ENCODE measurements around the gene GCFC2.

GCFC2 gene

GRCh38 chr2:75666911-75667310 is 43.8 kb downstream of the GCFC2 start:
- H3K79me1 ChIP-seq (replicated peaks; ENCODE audit: low read length, poor library complexity, severe bottlenecking) = peaks cover 5% of the 10 kb centered on the region
- no peak overlapping the region for H3K14ac ChIP-seq (ENCODE audit: low read length in 2 of 2)
- no peaks in the 10 kb centered on the region for H3K27me3 ChIP-seq (ENCODE audit: control insufficient read depth in 1 of 2, insufficient read depth in 1 of 2, low read length in 2 of 2)
- H3K4ac ChIP-seq (ENCODE audit: low read depth in 1 of 2, low read length in 2 of 2) = no peak overlapping the region
- no peaks in the 10 kb centered on the region for H3K9me3 ChIP-seq (ENCODE audit: control insufficient read depth, low read length)
- no peak overlapping the region for H2BK120ac ChIP-seq (ENCODE audit: low read depth, low read length)
- WGBS = 95% methylated on average over 6 of the region's 6 CpGs
- H3K27ac ChIP-seq (ENCODE audit: low read length, poor library complexity, severe bottlenecking) = peak overlapping the region; percentile 55
- H2AK5ac ChIP-seq (ENCODE audit: low read length, severe bottlenecking) = no peak overlapping the region
- H3K4me1 ChIP-seq (ENCODE audit: control insufficient read depth, insufficient read depth, low read depth, low read length) = peaks cover 1% of the 10 kb centered on the region
- no peak overlapping the region for H3K4me2 ChIP-seq (ENCODE audit: low read length, poor library complexity, severe bottlenecking)
- peaks cover 4 to 71% of the 10 kb centered on the region in 2 experiments for H3K36me3 ChIP-seq (ENCODE audit: control insufficient read depth in 1 of 2, insufficient read depth in 2 of 2, low read depth in 1 of 2, low read length in 2 of 2)
- H3K23ac ChIP-seq (ENCODE audit: low read length in 2 of 2) = no peak overlapping the region
- H2BK15ac ChIP-seq (ENCODE audit: low read depth, poor library complexity, severe bottlenecking) = no peak overlapping the region
- no peak overlapping the region for H4K8ac ChIP-seq (ENCODE audit: low read length)
- no peak overlapping the region for H3K9ac ChIP-seq (ENCODE audit: low read length)
- H2BK5ac ChIP-seq (ENCODE audit: low read depth, low read length, poor library complexity, severe bottlenecking) = no peak overlapping the region
- no peak overlapping the region for H3K18ac ChIP-seq (ENCODE audit: low read depth in 1 of 2, low read length in 2 of 2)
- H3K4me3 ChIP-seq (ENCODE audit: insufficient read depth in 1 of 2, low read depth in 1 of 2, low read length in 2 of 2) = no peak overlapping the region
- no peak overlapping the region for H2AFZ ChIP-seq (ENCODE audit: low read depth, low read length)
- no peak overlapping the region for H4K91ac ChIP-seq (ENCODE audit: low read length)
- no peak overlapping the region for H2BK12ac ChIP-seq (ENCODE audit: low read length in 2 of 2)
- DNase-seq = no peak

- no peak overlapping the region for H3K27ac ChIP-seq (ENCODE audit: low read length, poor library complexity, severe bottlenecking)
- H2AK5ac ChIP-seq (ENCODE audit: low read length, severe bottlenecking) = no peak overlapping the region
- H3K79me1 ChIP-seq (replicated peaks; ENCODE audit: low read length, poor library complexity, severe bottlenecking) = peaks cover 23% of the 10 kb centered on the region
- H3K36me3 ChIP-seq (ENCODE audit: control insufficient read depth in 1 of 2, insufficient read depth in 2 of 2, low read depth in 1 of 2, low read length in 2 of 2) = peaks cover 9 to 92% of the 10 kb centered on the region in 2 experiments
- no peak overlapping the region for H3K18ac ChIP-seq (ENCODE audit: low read depth in 1 of 2, low read length in 2 of 2)
- H4K91ac ChIP-seq (ENCODE audit: low read length) = no peak overlapping the region
- H2AFZ ChIP-seq (ENCODE audit: low read depth, low read length) = no peak overlapping the region
- no peaks in the 10 kb centered on the region for H3K4me1 ChIP-seq (ENCODE audit: control insufficient read depth, insufficient read depth, low read depth, low read length)
- no peak overlapping the region for H3K4me2 ChIP-seq (ENCODE audit: low read length, poor library complexity, severe bottlenecking)
- no peak overlapping the region for H3K23ac ChIP-seq (ENCODE audit: low read length in 2 of 2)
- no peak overlapping the region for H3K9ac ChIP-seq (ENCODE audit: low read length)
- H3K9me3 ChIP-seq (ENCODE audit: control insufficient read depth, low read length) = peaks cover 6% of the 10 kb centered on the region
- no peak overlapping the region for H3K14ac ChIP-seq (ENCODE audit: low read length in 2 of 2)
- DNase-seq = no peak
- no peak overlapping the region for H4K8ac ChIP-seq (ENCODE audit: low read length)
- no peak overlapping the region for H3K4me3 ChIP-seq (ENCODE audit: insufficient read depth in 1 of 2, low read depth in 1 of 2, low read length in 2 of 2)
- H2BK15ac ChIP-seq (ENCODE audit: low read depth, poor library complexity, severe bottlenecking) = no peak overlapping the region
- H3K27me3 ChIP-seq (ENCODE audit: control insufficient read depth in 1 of 2, insufficient read depth in 1 of 2, low read length in 2 of 2) = no peaks in the 10 kb centered on the region
- H2BK12ac ChIP-seq (ENCODE audit: low read length in 2 of 2) = no peak overlapping the region
- no peak overlapping the region for H2BK5ac ChIP-seq (ENCODE audit: low read depth, low read length, poor library complexity, severe bottlenecking)
- H3K4ac ChIP-seq (ENCODE audit: low read depth in 1 of 2, low read length in 2 of 2) = no peak overlapping the region
- H2BK120ac ChIP-seq (ENCODE audit: low read depth, low read length) = no peak overlapping the region
These were observed 52.9 kb downstream of the GCFC2 start for GRCh38 chr2:75657798-75658197.

- Histone ChIP-seq H3K9me3 (ENCODE audit: control insufficient read depth, low read length) (peaks cover 6% of the 10 kb centered on the region), H3K27ac (ENCODE audit: low read length, poor library complexity, severe bottlenecking) (no peak overlapping the region), H3K4ac (ENCODE audit: low read depth in 1 of 2, low read length in 2 of 2) (no peak overlapping the region), H4K8ac (ENCODE audit: low read length) (no peak overlapping the region), H2BK15ac (ENCODE audit: low read depth, poor library complexity, severe bottlenecking) (no peak overlapping the region), H3K4me1 (ENCODE audit: control insufficient read depth, insufficient read depth, low read depth, low read length) (no peaks in the 10 kb centered on the region), H3K4me2 (ENCODE audit: low read length, poor library complexity, severe bottlenecking) (no peak overlapping the region), H2BK5ac (ENCODE audit: low read depth, low read length, poor library complexity, severe bottlenecking) (no peak overlapping the region), H2BK120ac (ENCODE audit: low read depth, low read length) (no peak overlapping the region), H4K91ac (ENCODE audit: low read length) (no peak overlapping the region), H3K4me3 (ENCODE audit: insufficient read depth in 1 of 2, low read depth in 1 of 2, low read length in 2 of 2) (no peak overlapping the region), H2AFZ (ENCODE audit: low read depth, low read length) (no peak overlapping the region), H2BK12ac (ENCODE audit: low read length in 2 of 2) (no peak overlapping the region), H3K79me1 (replicated peaks; ENCODE audit: low read length, poor library complexity, severe bottlenecking) (peaks cover 22% of the 10 kb centered on the region), H3K36me3 (ENCODE audit: control insufficient read depth in 1 of 2, insufficient read depth in 2 of 2, low read depth in 1 of 2, low read length in 2 of 2) (peaks cover 9 to 92% of the 10 kb centered on the region in 2 experiments), H3K27me3 (ENCODE audit: control insufficient read depth in 1 of 2, insufficient read depth in 1 of 2, low read length in 2 of 2) (no peaks in the 10 kb centered on the region), H3K9ac (ENCODE audit: low read length) (no peak overlapping the region), H3K18ac (ENCODE audit: low read depth in 1 of 2, low read length in 2 of 2) (no peak overlapping the region), H3K23ac (ENCODE audit: low read length in 2 of 2) (no peak overlapping the region), H2AK5ac (ENCODE audit: low read length, severe bottlenecking) (no peak overlapping the region), H3K14ac (ENCODE audit: low read length in 2 of 2) (no peak overlapping the region)
- no CpG with 5 or more reads among the region's 1 CpG for WGBS
- DNase-seq = no peak
These were observed 54.2 kb downstream of the GCFC2 start for GRCh38 chr2:75656563-75656962.

GRCh38 chr2:75655861-75656260 is 54.9 kb downstream of the GCFC2 start:
- Histone ChIP-seq H3K36me3 (ENCODE audit: control insufficient read depth in 1 of 2, insufficient read depth in 2 of 2, low read depth in 1 of 2, low read length in 2 of 2) (peaks cover 8 to 92% of the 10 kb centered on the region in 2 experiments), H3K23ac (ENCODE audit: low read length in 2 of 2) (no peak overlapping the region), H2BK15ac (ENCODE audit: low read depth, poor library complexity, severe bottlenecking) (no peak overlapping the region), H4K91ac (ENCODE audit: low read length) (no peak overlapping the region), H2BK120ac (ENCODE audit: low read depth, low read length) (no peak overlapping the region), H3K4me3 (ENCODE audit: insufficient read depth in 1 of 2, low read depth in 1 of 2, low read length in 2 of 2) (no peak overlapping the region), H3K27me3 (ENCODE audit: control insufficient read depth in 1 of 2, insufficient read depth in 1 of 2, low read length in 2 of 2) (no peaks in the 10 kb centered on the region), H3K79me1 (replicated peaks; ENCODE audit: low read length, poor library complexity, severe bottlenecking) (peaks cover 25% of the 10 kb centered on the region), H3K4ac (ENCODE audit: low read depth in 1 of 2, low read length in 2 of 2) (no peak overlapping the region), H3K9me3 (ENCODE audit: control insufficient read depth, low read length) (peaks cover 6% of the 10 kb centered on the region), H2BK5ac (ENCODE audit: low read depth, low read length, poor library complexity, severe bottlenecking) (no peak overlapping the region), H3K9ac (ENCODE audit: low read length) (no peak overlapping the region), H3K14ac (ENCODE audit: low read length in 2 of 2) (no peak overlapping the region), H2AK5ac (ENCODE audit: low read length, severe bottlenecking) (no peak overlapping the region), H3K27ac (ENCODE audit: low read length, poor library complexity, severe bottlenecking) (no peak overlapping the region), H3K4me2 (ENCODE audit: low read length, poor library complexity, severe bottlenecking) (no peak overlapping the region), H3K18ac (ENCODE audit: low read depth in 1 of 2, low read length in 2 of 2) (no peak overlapping the region), H3K4me1 (ENCODE audit: control insufficient read depth, insufficient read depth, low read depth, low read length) (no peaks in the 10 kb centered on the region), H2BK12ac (ENCODE audit: low read length in 2 of 2) (no peak overlapping the region), H4K8ac (ENCODE audit: low read length) (no peak overlapping the region), H2AFZ (ENCODE audit: low read depth, low read length) (no peak overlapping the region)
- no peak for DNase-seq
- WGBS = 96% methylated on average over 1 of the region's 1 CpG
